Stomach smooth muscle (tissue), 2 donors: ENCODE data around the gene HECTD1.
A peak's percentile ranks its signal among the peaks of the same experiment; 100 is the strongest.
"Not testable (repeated sequence)": the region's sequence is repeated elsewhere in the genome, so short reads cannot be mapped to it uniquely, and the experiment has no call there.

Source experiments
- H3K27ac ChIP-seq: one replicate; pipeline ENCODE4 v1.7.0; 2013; ENCODE audit warnings: mild to moderate bottlenecking, low read length, inconsistent platforms
- H3K27me3 ChIP-seq, 2 donors: one replicate each; pipeline ENCODE4 v1.7.0; 2013; ENCODE audit warnings: low read length in 2 of 2; ENCODE audit not compliant: insufficient read depth in 2 of 2, control insufficient read depth in 1 of 2
- H3K36me3 ChIP-seq, 2 donors: one replicate each; pipeline ENCODE4 v1.7.0; 2013; ENCODE audit warnings: low read length in 2 of 2; ENCODE audit not compliant: control insufficient read depth in 2 of 2, insufficient read depth in 2 of 2
- H3K4me1 ChIP-seq: one replicate; pipeline ENCODE4 v1.7.0; 2013; ENCODE audit warnings: low read length; ENCODE audit not compliant: control insufficient read depth, insufficient read depth
- H3K4me3 ChIP-seq, 2 donors: one replicate each; pipeline ENCODE4 v1.7.0; 2013; ENCODE audit warnings: low read length in 2 of 2
- H3K9ac ChIP-seq, 2 donors: one replicate each; pipeline ENCODE4 v1.7.0; 2013; ENCODE audit warnings: low read length in 2 of 2, mild to moderate bottlenecking in 1 of 2
- H3K9me3 ChIP-seq, 2 donors: one replicate each; pipeline ENCODE4 v1.7.0; 2013; ENCODE audit warnings: low read length in 2 of 2; ENCODE audit not compliant: control insufficient read depth in 2 of 2
- donor health status: healthy.
- donor health status: Pancreatic carcinoma.

The HECTD1 gene

GRCh38 chr14:31070431-31070830, 137.2 kb downstream of the HECTD1 start:
- no peak overlapping the region for H3K27ac ChIP-seq
- no peaks in the 10 kb centered on the region for H3K36me3 ChIP-seq
- H3K4me1 ChIP-seq: no peaks in the 10 kb centered on the region

GRCh38 chr14:31069343-31069742, 138.2 kb downstream of the HECTD1 start:
- Histone ChIP-seq H3K27ac (no peak overlapping the region), H3K9ac (no peak overlapping the region), H3K4me3 (no peak overlapping the region), H3K27me3 (no peaks in the 10 kb centered on the region), H3K9me3 (no peaks in the 10 kb centered on the region), H3K36me3 (no peaks in the 10 kb centered on the region), H3K4me1 (no peaks in the 10 kb centered on the region)

More at GRCh38 chr14:31070431-31070830, 137.2 kb downstream of the HECTD1 start:
- H3K27me3 ChIP-seq: no peaks in the 10 kb centered on the region
- H3K4me3 ChIP-seq: no peak overlapping the region
- no peak overlapping the region for H3K9ac ChIP-seq
- no peaks in the 10 kb centered on the region for H3K9me3 ChIP-seq

- no peak overlapping the region for H3K27ac ChIP-seq
- H3K9me3 ChIP-seq: no peaks in the 10 kb centered on the region
- H3K4me1 ChIP-seq: no peaks in the 10 kb centered on the region
- H3K9ac ChIP-seq: no peak overlapping the region
- no peaks in the 10 kb centered on the region for H3K27me3 ChIP-seq
- no peak overlapping the region for H3K4me3 ChIP-seq
- H3K36me3 ChIP-seq: no peaks in the 10 kb centered on the region
Measured at GRCh38 chr14:31068235-31068634, 139.4 kb downstream of the HECTD1 start.

GRCh38 chr14:31062908-31063307, 144.7 kb downstream of the HECTD1 start:
- H3K27me3 ChIP-seq: not testable (repeated sequence)

GRCh38 chr14:31060253-31060875, 147.2 kb downstream of the HECTD1 start:
- no peaks in the 10 kb centered on the region for H3K27me3 ChIP-seq
- H3K27ac ChIP-seq: no peak overlapping the region
- no peaks in the 10 kb centered on the region for H3K36me3 ChIP-seq
- peaks cover 3% of the 10 kb centered on the region for H3K4me1 ChIP-seq
- H3K9ac ChIP-seq: no peak overlapping the region
- no peaks in the 10 kb centered on the region for H3K9me3 ChIP-seq
- no peak overlapping the region for H3K4me3 ChIP-seq

More at GRCh38 chr14:31062908-31063307, 144.7 kb downstream of the HECTD1 start:
- not testable (repeated sequence) for H3K9me3 ChIP-seq, H3K4me1 ChIP-seq, H3K36me3 ChIP-seq, H3K9ac ChIP-seq, H3K27ac ChIP-seq, H3K4me3 ChIP-seq

- Histone ChIP-seq H3K27me3 (no peaks in the 10 kb centered on the region), H3K9me3 (no peaks in the 10 kb centered on the region), H3K9ac (no peak overlapping the region), H3K27ac (no peak overlapping the region), H3K4me1 (peaks cover 3% of the 10 kb centered on the region), H3K36me3 (no peaks in the 10 kb centered on the region), H3K4me3 (no peak overlapping the region)
Measured at GRCh38 chr14:31059152-31059924, 148.3 kb downstream of the HECTD1 start.

- Histone ChIP-seq H3K4me3 (no peak overlapping the region), H3K9ac (no peak overlapping the region), H3K4me1 (peaks cover 6% of the 10 kb centered on the region), H3K27ac (no peak overlapping the region), H3K36me3 (no peaks in the 10 kb centered on the region), H3K27me3 (no peaks in the 10 kb centered on the region), H3K9me3 (no peaks in the 10 kb centered on the region)
Measured at GRCh38 chr14:31057701-31058364, 149.8 kb downstream of the HECTD1 start.

GRCh38 chr14:31057035-31057434, 150.6 kb downstream of the HECTD1 start:
- Histone ChIP-seq H3K4me3 (no peak overlapping the region), H3K9ac (no peak overlapping the region), H3K27me3 (no peaks in the 10 kb centered on the region), H3K4me1 (peaks cover 6% of the 10 kb centered on the region), H3K36me3 (no peaks in the 10 kb centered on the region), H3K27ac (no peak overlapping the region), H3K9me3 (no peaks in the 10 kb centered on the region)

- H3K36me3 ChIP-seq, H3K27me3 ChIP-seq, H3K4me1 ChIP-seq, H3K9me3 ChIP-seq, H3K27ac ChIP-seq, H3K9ac ChIP-seq: not testable (repeated sequence)
- H3K4me3 ChIP-seq: peak overlapping the region in 1 of 2 donors; percentile 15
Measured at GRCh38 chr14:31052905-31053586, 154.5 kb downstream of the HECTD1 start.

- Histone ChIP-seq H3K4me3 (no peak overlapping the region), H3K9ac (no peak overlapping the region), H3K27ac (no peak overlapping the region), H3K9me3 (no peaks in the 10 kb centered on the region), H3K27me3 (no peaks in the 10 kb centered on the region), H3K4me1 (peaks cover 3% of the 10 kb centered on the region), H3K36me3 (no peaks in the 10 kb centered on the region)
Measured at GRCh38 chr14:31051511-31051910, 156.1 kb downstream of the HECTD1 start.
